IPS-18c (cell line): ENCODE measurements around the gene TSPY2.
"Not testable (repeated sequence)": the region's sequence is repeated elsewhere in the genome, so short reads cannot be mapped to it uniquely, and the experiment has no call there.

Source experiments
- H3K4me3 ChIP-seq: 2 replicates; pipeline ENCODE4 v1.7.0; 2013; ENCODE audit warnings: low read depth, mild to moderate bottlenecking, low read length, moderate library complexity; ENCODE audit not compliant: insufficient read depth
- H3K9me3 ChIP-seq: one replicate; pipeline ENCODE4 v1.6.1; 2013; ENCODE audit warnings: mild to moderate bottlenecking, low read length, moderate library complexity; ENCODE audit not compliant: control insufficient read depth, insufficient read depth

Gene TSPY2, protein sequence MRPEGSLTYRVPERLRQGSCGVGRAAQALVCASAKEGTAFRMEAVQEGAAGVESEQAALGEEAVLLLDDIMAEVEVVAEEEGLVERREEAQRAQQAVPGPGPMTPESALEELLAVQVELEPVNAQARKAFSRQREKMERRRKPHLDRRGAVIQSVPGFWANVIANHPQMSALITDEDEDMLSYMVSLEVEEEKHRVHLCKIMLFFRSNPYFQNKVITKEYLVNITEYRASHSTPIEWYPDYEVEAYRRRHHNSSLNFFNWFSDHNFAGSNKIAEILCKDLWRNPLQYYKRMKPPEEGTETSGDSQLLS

GRCh38 chrY:6245923-6246322, at the start of gene TSPY2:
TSPY2 (plus strand) TSS chrY:6246223; CDS start chrY:6246269, 46 bp downstream.
- not testable (repeated sequence) for H3K9me3 ChIP-seq, H3K4me3 ChIP-seq

DNA sequence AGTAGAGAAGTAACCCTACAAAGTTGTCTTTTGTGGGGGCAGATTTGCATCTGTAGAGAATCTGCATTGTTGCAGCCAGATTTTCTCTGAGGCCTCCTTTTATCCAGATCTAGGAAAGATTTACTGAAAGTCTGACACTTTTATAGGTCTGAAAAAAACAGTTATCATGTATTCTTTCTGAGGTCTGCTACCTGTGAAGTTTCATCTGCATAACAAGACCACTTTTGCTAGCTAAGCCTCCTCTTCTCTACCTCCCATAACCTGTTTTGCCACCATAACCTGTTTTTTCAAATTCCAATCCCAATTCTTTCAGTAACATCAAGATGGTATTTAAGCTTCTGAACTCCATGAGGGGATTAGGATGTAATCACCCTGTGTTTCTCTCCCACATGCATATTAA, 36.5 kb upstream of the TSPY2 start:
- H3K4me3 ChIP-seq, H3K9me3 ChIP-seq: not testable (repeated sequence)

DNA sequence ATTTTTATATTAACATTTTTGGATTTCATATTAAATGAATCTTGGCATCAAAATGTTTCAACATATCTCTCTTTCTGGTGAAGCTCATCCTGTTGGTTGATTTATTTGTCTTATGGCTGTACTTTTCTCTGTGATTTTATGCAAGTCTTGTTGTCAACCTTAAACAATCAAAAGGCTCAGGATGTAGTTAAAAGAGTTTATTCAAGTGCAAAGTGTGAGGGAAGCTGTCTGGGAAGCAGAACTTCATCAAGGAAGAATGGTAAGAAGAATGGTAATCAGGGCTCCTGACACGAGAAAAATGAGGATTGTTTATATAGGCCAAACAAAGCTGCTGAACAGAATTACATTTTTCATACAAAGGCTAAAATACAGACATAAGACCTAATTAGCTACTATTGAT, 29.0 kb upstream of the TSPY2 start:
- H3K4me3 ChIP-seq: not testable (repeated sequence)

GRCh38 chrY:6269839-6270238, 23.8 kb downstream of the TSPY2 start:
- not testable (repeated sequence) for H3K4me3 ChIP-seq, H3K9me3 ChIP-seq

More for the DNA sequence above, 29.0 kb upstream of the TSPY2 start:
- not testable (repeated sequence) for H3K9me3 ChIP-seq
